Measurements from ENCODE around the gene ZBTB16.

Gene ZBTB16

DNA sequence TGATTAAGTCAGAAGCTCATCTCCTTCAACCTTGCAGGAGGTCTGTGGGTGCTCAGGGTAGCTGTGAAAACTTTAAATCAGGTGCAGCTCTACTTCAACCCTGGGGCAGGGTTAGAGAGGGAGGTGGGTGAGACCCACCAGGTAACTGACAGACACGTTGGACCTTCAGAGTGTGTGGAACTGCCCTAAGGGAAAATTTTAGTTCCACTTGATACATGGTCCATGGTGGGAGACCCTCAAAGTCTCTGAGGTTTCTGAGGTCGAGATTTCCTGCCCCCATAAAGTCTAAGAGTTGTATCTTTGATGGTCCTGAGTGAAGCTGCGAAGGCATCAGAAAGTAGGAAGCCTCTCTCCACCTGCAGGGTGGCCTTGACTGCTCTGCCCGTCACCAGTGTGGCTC lies 212.8 kb downstream of the ZBTB16 start:
- no peak for DNase-seq (ENCODE audit: low read depth)
- no peak for TF ChIP-seq CTCF (conservative IDR thresholded peaks at IDR 0.05; ENCODE audit: low read depth, low read length)
- H3K4me3 ChIP-seq (ENCODE audit: low read depth, low read length) = no peak overlapping the region

DNA sequence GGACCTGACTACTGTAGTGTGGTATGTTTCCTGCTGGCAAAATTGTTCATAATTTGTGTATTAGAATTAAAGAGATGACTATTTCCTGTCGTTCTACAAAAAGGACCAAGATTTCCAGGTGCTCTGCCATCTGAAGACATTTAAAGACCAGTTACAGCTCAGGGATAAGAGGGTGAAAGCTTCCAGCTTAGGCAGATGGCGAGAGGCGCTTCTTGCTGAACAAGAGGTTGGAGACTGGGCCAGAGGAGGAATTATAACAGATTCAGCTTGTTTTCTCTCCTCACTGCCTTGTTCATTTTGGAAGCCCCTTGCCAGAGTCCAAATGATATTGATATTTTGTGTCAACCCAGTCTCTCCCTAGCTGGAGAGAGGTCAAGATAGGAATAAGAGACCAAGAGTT lies 213.6 kb downstream of the ZBTB16 start:
- no peak for DNase-seq (ENCODE audit: low read depth)
- no peak for TF ChIP-seq CTCF (conservative IDR thresholded peaks at IDR 0.05; ENCODE audit: low read depth, low read length)
- H3K4me3 ChIP-seq (ENCODE audit: low read depth, low read length) = no peak overlapping the region

GRCh38 chr11:114273890-114274635 lies 214.6 kb downstream of the ZBTB16 start:
- TF ChIP-seq CTCF (conservative IDR thresholded peaks at IDR 0.05; ENCODE audit: low read depth, low read length) = no peak
- no peak overlapping the region for H3K4me3 ChIP-seq (ENCODE audit: low read depth, low read length)
- no peak for DNase-seq (ENCODE audit: low read depth)

GRCh38 chr11:114274637-114275036 lies 215.1 kb downstream of the ZBTB16 start:
- TF ChIP-seq CTCF (conservative IDR thresholded peaks at IDR 0.05; ENCODE audit: low read depth, low read length) = no peak
- no peak for DNase-seq (ENCODE audit: low read depth)

GRCh38 chr11:114275280-114275679 lies 215.8 kb downstream of the ZBTB16 start:
- no peak for TF ChIP-seq CTCF (conservative IDR thresholded peaks at IDR 0.05; ENCODE audit: low read depth, low read length)
- no peak overlapping the region for H3K4me3 ChIP-seq (ENCODE audit: low read depth, low read length)
- no peak for DNase-seq (ENCODE audit: low read depth)

More at GRCh38 chr11:114274637-114275036, 215.1 kb downstream of the ZBTB16 start:
- H3K4me3 ChIP-seq (ENCODE audit: low read depth, low read length) = no peak overlapping the region

GRCh38 chr11:114276077-114276476 lies 216.6 kb downstream of the ZBTB16 start:
- DNase-seq (ENCODE audit: low read depth) = no peak
- no peak for TF ChIP-seq CTCF (conservative IDR thresholded peaks at IDR 0.05; ENCODE audit: low read depth, low read length)

More at GRCh38 chr11:114276077-114276476, 216.6 kb downstream of the ZBTB16 start:
- no peak overlapping the region for H3K4me3 ChIP-seq (ENCODE audit: low read depth, low read length)
